HL-60 (cell line): Measurements from ENCODE around the gene TCL1B.

Source experiments
- DNase-seq, 2 experiments: peaks; one replicate each; pipeline ENCODE4 v3.0.0-alpha.2; 2010 to 2020; ENCODE audit warnings: low read depth in 1 of 2, low spot score in 1 of 2
- H3K27ac ChIP-seq: fragments of 250-450 bp; sonication (Bioruptor Pico); replicated peaks from 2 replicates; pipeline ENCODE4 v1.5.1; 2020; ENCODE audit warnings: mild to moderate bottlenecking, moderate library complexity
- H3K27me3 ChIP-seq: fragments of 250-450 bp; sonication (Bioruptor Pico); 2 replicates; pipeline ENCODE4 v1.5.1; 2021; ENCODE audit warnings: mild to moderate bottlenecking, moderate library complexity; ENCODE audit not compliant: insufficient read depth, poor library complexity, severe bottlenecking
- H3K4me3 ChIP-seq: replicated peaks from 2 replicates; pipeline ENCODE4 v1.5.1; 2011; ENCODE audit warnings: mild to moderate bottlenecking, control low read depth, low read length; ENCODE audit not compliant: insufficient read depth
- GABPA ChIP-seq: IDR thresholded peaks from 2 replicates; pipeline ENCODE4 v1.6.1; 2012; ENCODE audit warnings: low read depth
- POLR2AphosphoS5 ChIP-seq: IDR thresholded peaks from 2 replicates; pipeline ENCODE4 v1.6.1; 2012; ENCODE audit warnings: low read depth
- SPI1 ChIP-seq: IDR thresholded peaks from 2 replicates; pipeline ENCODE4 v1.6.1; 2012; ENCODE audit warnings: low read depth, mild to moderate bottlenecking, borderline replicate concordance
- TF ChIP-seq, protein P1 (sequence below): IDR thresholded peaks from 2 replicates; pipeline ENCODE4 v1.6.1; 2012; ENCODE audit warnings: low read depth; ENCODE audit not compliant: insufficient replicate concordance
- TF ChIP-seq, protein P2 (sequence below): IDR thresholded peaks from one replicate; pipeline ENCODE4 v1.5.1; 2011; ENCODE audit warnings: low read length, control low read depth, inconsistent platforms; ENCODE audit not compliant: insufficient read depth

The TCL1B gene

DNA sequence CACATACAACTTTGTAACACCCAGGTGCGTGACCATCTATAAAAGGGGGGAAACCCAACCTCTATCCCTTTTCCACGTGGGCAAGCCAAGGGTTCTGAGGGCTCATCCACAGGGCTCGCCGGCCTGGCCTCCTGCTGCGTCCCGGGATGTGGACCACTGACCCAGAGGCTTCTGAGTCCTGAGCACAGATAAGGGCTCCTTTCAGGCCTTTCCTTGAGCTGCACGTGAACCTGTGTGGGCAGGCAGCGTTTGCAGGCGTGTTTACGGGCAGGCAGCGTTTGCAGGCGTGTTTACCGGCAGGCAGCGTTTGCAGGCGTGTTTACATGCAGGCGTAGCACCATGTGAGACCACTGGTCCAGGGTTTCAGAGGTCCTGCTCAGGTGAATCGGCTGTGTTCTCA, 23.9 kb downstream of the TCL1B start:
- H3K27ac ChIP-seq: no peak overlapping the region
- TF ChIP-seq, protein P1, sequence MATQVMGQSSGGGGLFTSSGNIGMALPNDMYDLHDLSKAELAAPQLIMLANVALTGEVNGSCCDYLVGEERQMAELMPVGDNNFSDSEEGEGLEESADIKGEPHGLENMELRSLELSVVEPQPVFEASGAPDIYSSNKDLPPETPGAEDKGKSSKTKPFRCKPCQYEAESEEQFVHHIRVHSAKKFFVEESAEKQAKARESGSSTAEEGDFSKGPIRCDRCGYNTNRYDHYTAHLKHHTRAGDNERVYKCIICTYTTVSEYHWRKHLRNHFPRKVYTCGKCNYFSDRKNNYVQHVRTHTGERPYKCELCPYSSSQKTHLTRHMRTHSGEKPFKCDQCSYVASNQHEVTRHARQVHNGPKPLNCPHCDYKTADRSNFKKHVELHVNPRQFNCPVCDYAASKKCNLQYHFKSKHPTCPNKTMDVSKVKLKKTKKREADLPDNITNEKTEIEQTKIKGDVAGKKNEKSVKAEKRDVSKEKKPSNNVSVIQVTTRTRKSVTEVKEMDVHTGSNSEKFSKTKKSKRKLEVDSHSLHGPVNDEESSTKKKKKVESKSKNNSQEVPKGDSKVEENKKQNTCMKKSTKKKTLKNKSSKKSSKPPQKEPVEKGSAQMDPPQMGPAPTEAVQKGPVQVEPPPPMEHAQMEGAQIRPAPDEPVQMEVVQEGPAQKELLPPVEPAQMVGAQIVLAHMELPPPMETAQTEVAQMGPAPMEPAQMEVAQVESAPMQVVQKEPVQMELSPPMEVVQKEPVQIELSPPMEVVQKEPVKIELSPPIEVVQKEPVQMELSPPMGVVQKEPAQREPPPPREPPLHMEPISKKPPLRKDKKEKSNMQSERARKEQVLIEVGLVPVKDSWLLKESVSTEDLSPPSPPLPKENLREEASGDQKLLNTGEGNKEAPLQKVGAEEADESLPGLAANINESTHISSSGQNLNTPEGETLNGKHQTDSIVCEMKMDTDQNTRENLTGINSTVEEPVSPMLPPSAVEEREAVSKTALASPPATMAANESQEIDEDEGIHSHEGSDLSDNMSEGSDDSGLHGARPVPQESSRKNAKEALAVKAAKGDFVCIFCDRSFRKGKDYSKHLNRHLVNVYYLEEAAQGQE: no peak
- TF ChIP-seq POLR2AphosphoS5 (no peak), GABPA (no peak), SPI1 (no peak)
- TF ChIP-seq, protein P2, sequence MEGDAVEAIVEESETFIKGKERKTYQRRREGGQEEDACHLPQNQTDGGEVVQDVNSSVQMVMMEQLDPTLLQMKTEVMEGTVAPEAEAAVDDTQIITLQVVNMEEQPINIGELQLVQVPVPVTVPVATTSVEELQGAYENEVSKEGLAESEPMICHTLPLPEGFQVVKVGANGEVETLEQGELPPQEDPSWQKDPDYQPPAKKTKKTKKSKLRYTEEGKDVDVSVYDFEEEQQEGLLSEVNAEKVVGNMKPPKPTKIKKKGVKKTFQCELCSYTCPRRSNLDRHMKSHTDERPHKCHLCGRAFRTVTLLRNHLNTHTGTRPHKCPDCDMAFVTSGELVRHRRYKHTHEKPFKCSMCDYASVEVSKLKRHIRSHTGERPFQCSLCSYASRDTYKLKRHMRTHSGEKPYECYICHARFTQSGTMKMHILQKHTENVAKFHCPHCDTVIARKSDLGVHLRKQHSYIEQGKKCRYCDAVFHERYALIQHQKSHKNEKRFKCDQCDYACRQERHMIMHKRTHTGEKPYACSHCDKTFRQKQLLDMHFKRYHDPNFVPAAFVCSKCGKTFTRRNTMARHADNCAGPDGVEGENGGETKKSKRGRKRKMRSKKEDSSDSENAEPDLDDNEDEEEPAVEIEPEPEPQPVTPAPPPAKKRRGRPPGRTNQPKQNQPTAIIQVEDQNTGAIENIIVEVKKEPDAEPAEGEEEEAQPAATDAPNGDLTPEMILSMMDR: no peak
- H3K4me3 ChIP-seq: no peak overlapping the region
- no peak for DNase-seq
- H3K27me3 ChIP-seq: peaks cover 3% of the 10 kb centered on the region

DNA sequence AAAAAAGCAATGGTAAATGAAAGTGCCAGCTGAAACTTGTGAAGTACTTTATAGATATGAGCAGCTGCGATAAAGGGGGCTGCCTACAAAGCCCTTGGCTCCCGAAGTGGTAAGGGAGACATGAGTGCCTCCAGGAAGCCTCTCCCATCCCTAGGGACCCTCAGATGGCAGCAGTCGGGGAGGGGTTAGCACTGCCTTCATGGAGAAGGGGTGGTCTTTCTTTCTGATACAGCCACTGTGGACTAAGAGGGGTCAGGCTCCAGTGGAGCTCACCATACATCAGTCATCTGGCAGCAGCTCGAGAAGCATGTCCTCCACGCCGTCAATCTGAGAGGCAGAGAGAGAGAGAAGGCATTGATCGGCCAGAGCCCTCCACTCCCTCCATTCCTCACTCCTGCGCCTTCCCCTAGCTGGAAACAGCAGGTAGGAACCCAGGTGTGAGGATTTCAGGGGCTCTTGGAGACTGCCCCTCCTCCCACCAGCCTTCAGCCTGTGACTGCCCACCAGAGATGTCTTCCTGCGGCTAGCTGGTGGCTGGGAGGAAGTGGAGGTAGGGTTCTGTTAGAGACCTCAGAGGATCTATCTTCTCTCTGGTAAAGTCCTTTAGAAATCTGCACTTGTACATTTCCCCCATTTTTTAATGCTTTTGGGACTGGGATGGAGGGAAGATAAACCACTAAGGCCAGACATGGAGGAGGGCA, 25.4 kb downstream of the TCL1B start:
- H3K27me3 ChIP-seq: peaks cover 5% of the 10 kb centered on the region
- no peak overlapping the region for H3K27ac ChIP-seq
- TF ChIP-seq, protein P2: no peak
- TF ChIP-seq, protein P1: no peak
- H3K4me3 ChIP-seq: no peak overlapping the region
- no peak for DNase-seq

DNA sequence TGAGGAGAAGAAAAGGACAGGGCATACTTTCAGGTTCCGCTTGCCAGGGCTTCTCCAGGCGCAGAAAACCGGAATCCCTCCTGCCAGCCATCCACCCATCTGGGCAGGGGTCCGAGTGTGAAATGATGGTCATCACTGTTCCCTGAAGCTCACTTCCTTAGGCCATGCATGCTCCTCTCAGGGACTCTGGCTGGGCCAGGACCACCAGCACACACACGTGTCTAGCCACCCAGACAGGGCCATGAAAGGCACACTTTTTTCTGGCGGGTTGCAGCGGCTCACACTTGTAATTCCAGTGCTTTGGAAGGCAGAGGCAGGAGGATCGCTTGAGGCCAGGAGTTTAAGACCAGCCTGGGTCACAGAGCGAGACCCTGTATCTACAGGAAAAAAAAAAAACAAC, 26.2 kb downstream of the TCL1B start:
- Histone ChIP-seq H3K4me3 (no peak overlapping the region), H3K27me3 (peaks cover 5% of the 10 kb centered on the region), H3K27ac (no peak overlapping the region)
- no peak for DNase-seq
- TF ChIP-seq, protein P1: no peak
- TF ChIP-seq POLR2AphosphoS5 (no peak), SPI1 (no peak), GABPA (no peak)
- TF ChIP-seq, protein P2: no peak
